Measurements from ENCODE around the gene RELT.

RELT gene

DNA sequence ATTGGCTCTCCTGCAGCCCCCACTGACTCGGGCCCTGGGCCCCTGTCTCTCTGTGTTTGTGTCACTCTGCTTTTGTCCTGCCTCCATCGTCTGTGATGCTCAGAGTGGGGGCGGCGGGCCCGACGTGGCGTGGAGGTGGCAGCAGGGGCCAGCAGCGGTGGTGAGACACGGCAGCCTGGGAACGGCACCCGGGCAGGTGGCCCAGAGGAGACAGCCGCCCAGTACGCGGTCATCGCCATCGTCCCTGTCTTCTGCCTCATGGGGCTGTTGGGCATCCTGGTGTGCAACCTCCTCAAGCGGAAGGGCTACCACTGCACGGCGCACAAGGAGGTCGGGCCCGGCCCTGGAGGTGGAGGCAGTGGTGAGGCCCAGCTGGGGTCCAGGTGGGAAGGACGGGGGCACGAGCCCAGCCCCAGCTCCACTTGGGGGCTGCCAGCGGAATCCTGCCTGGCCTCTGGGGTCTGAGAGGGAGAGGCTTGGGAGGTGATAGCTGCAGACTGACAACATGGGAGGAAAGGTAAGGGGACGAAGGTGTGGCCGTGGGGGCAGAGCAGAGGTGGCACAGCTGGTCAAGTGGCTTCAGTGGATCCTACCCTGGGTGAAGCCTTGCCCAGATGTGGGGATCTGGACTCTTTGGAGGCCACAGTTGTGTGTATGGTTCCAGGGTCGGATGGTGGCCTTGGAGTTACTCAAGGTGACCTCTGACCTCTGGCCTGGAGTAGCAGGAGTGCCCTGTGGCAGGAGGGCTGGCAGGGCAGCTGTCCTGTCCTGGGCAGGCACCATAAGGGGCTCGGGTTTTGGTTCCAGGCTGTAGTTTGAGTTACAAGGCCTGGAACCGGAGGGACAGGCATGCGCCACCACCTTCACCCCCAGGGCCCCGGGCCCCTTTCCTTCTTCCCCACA, 16.2 kb downstream of the RELT start:
- in situ Hi-C loops (cut with HindIII; ENCODE audit: low pct_unique_long_range_greater_than_20kb, low sequenced_read_pairs) = no loop called here
- DNase-seq (ENCODE audit: low read depth in 1 of 2, low spot score in 1 of 2) = no peak
- no peak for TF ChIP-seq JUND (IDR thresholded peaks at IDR 0.05; ENCODE audit: low read depth)

DNA sequence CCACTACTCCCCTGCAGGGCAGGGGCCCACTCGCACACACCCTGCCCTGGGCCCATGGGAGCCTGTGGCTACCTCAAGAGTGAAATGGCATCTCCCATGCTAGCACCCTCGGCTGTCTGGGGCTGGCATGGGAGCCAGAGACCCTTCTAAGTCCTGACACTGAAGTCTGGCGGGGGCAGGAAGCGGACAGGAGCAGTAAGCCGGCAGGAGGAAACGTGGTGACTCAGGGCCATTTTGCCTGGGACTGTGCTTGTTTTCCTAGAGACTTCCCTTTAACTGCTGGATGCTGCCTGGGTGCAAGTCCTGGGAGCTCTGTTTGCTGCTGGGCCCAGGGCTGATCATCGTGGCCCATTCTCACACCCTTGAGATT, 16.8 kb downstream of the RELT start:
- no peak for DNase-seq (ENCODE audit: low read depth in 1 of 2, low spot score in 1 of 2)
- in situ Hi-C loops (cut with HindIII; ENCODE audit: low pct_unique_long_range_greater_than_20kb, low sequenced_read_pairs) = no loop called here
- TF ChIP-seq JUND (IDR thresholded peaks at IDR 0.05; ENCODE audit: low read depth) = no peak

DNA sequence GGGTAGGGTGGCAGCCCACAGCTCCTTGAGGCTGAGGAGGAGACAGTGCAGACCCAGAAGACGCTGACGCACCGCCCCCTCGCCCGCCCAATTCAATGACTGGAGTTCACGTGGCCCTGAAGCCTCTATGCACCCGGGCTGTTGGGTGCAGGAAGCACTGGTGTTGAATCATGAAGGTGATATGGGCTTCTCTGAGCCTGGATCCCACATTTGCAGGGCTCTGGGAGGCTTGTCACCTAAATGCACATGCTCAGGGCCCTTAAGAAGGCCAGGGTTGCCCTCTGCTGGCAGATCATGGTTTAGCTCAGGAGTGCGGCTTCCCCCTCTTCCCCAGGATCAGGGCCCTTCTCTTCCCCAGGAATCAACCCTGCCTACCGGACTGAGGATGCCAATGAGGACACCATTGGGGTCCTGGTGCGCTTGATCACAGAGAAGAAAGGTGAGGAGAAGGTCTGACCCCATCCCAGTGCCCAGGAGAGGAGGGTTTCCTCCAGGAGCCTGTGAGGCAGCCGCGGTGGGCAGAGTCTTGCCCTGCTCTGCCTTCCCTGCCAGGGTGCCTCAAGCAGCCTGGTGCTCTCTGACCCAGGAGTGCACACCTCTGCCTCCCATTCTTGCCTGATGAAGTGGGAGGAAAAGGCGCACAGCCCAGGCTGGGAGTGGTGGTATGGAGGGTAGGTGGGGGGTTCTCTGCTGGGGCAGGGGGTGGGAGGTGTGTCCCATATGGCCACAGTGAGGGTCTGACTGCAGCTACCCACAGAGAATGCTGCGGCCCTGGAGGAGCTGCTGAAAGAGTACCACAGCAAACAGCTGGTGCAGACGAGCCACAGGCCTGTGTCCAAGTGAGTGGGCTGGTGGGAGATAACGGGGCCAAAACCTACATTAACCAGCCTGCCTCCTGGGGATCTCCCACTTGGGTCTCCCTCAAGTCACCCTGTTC, 17.5 kb downstream of the RELT start:
- TF ChIP-seq JUND (IDR thresholded peaks at IDR 0.05; ENCODE audit: low read depth) = no peak
- in situ Hi-C loops (cut with HindIII; ENCODE audit: low pct_unique_long_range_greater_than_20kb, low sequenced_read_pairs) = no loop called here
- peak; percentile 88 to 98 for DNase-seq (ENCODE audit: low read depth in 1 of 2, low spot score in 1 of 2)

DNA sequence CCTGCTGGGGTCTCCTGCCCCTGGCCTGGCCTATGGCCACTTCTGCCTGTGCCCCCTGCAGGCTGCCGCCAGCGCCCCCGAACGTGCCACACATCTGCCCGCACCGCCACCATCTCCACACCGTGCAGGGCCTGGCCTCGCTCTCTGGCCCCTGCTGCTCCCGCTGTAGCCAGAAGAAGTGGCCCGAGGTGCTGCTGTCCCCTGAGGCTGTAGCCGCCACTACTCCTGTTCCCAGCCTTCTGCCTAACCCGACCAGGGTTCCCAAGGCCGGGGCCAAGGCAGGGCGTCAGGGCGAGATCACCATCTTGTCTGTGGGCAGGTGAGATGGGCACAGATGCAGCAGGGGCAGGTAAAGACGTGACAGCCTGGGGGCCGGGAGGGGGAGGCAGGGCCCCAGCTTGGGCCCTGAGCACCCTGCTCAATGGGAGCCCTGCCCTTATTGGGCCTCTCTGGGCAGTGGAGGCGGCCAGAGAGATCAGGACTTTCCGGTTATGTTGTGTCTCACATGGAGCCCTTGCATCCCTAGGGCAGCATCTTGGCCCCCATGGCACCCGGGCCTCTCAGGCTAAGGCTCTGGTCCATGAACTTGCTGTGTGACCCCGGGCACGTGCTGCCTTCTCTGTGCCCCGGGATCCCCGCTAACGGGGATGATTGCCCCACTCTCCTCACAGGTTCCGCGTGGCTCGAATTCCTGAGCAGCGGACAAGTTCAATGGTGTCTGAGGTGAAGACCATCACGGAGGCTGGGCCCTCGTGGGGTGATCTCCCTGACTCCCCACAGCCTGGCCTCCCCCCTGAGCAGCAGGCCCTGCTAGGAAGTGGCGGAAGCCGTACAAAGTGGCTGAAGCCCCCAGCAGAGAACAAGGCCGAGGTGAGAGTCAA, 18.5 kb downstream of the RELT start:
- TF ChIP-seq JUND (IDR thresholded peaks at IDR 0.05; ENCODE audit: low read depth) = no peak
- no peak for DNase-seq (ENCODE audit: low read depth in 1 of 2, low spot score in 1 of 2)
- in situ Hi-C loops (cut with HindIII; ENCODE audit: low pct_unique_long_range_greater_than_20kb, low sequenced_read_pairs) = no loop called here

DNA sequence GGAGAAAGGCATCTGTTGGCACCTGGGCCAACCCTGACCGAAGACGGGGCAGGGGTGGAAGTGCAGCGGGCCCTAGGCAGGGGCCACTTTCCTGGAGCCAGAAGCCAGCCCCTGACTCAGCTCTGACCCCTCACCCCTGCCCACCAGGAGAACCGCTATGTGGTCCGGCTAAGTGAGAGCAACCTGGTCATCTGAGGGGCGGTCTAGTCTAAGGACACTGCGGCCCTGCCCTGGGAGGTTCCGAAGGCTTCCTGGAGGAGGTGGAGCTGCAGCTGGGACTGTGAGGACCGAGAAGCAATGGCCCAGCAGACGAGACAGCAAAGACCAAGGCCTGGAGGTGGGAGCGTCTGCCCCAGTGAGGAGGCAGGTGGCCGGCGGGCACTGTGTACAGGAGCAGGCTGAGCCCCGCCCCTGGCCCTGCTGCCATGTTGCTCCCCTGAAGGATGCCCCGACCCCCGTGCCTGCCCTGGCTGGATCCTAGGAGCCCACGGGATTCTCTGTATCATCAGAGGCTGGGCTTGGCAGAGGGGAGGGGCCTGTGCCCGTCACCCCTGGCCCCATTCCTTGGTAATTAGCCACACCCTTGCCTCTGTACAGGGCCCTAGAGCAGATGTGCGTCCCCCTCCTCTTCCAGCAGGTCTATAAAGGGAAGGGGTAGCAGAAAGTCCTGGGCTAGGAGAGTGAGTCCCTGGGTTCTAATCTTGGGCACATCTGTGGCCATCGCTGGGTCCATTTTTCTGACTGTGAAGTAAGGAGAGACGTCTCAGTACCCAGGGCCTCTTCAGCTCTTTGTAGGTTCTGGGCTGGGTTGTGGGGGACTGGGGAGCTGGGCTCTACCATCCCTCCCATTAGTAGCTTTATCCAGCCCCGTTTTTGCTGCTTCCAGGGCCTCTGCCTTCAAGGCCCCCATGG, 19.4 kb downstream of the RELT start:
- no peak for TF ChIP-seq JUND (IDR thresholded peaks at IDR 0.05; ENCODE audit: low read depth)
- in situ Hi-C loops (cut with HindIII; ENCODE audit: low pct_unique_long_range_greater_than_20kb, low sequenced_read_pairs) = no loop called here
- no peak for DNase-seq (ENCODE audit: low read depth in 1 of 2, low spot score in 1 of 2)

DNA sequence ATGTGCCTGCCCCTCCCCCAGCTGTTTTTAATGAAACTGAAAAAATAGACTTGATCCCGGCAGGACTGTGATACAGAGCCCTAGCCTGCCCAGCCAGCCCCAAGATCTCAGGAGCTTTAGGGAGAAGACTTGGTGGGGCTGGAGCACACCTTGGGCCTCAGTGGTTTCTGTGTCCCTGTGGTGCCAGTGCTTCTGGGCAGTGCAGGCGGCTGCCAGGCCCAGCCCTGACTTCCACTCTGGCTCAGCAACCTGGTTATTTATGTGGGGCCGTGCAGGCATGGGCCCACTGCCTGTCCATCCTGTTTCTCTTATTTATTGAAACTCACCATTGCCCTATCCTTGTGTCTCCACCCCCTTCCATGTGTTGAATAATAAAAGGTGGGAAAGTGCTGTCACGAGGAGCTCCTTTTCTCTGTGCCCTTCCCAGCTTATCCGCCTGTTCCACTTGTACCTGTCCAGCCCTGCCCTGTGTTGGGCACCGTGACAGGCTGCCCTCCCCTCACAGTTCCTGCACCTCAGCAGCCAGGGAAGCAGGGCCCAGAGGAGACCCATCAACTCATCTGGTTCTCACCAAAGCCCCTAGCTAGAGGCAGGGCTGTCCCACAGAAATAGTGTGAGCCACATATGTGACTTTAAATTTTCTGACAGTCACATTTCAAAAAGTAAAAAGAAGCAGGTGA, 20.2 kb downstream of the RELT start:
- no peak for DNase-seq (ENCODE audit: low read depth in 1 of 2, low spot score in 1 of 2)
- in situ Hi-C loops (cut with HindIII; ENCODE audit: low pct_unique_long_range_greater_than_20kb, low sequenced_read_pairs) = no loop called here
- TF ChIP-seq JUND (IDR thresholded peaks at IDR 0.05; ENCODE audit: low read depth) = no peak

DNA sequence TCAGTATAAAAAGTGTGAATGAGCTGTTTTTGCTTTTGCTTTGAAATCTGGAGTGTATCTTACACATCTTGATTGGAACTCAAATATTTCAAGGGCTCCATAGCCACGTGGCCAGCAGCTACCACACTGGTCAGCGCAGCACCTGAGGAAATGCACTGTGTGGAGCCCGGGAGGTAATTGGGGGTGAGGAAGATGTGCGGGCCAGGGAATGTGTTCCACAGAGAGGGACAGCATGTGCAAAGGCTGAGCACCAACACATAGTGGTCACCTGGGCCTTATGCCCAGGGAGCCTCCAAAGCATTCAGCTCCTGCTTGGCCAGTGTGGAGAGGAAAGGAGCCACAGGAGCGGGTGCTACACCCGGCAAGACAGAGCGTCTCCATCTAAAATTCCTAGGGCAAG, 20.8 kb downstream of the RELT start:
- in situ Hi-C loops (cut with HindIII; ENCODE audit: low pct_unique_long_range_greater_than_20kb, low sequenced_read_pairs) = no loop called here

DNA sequence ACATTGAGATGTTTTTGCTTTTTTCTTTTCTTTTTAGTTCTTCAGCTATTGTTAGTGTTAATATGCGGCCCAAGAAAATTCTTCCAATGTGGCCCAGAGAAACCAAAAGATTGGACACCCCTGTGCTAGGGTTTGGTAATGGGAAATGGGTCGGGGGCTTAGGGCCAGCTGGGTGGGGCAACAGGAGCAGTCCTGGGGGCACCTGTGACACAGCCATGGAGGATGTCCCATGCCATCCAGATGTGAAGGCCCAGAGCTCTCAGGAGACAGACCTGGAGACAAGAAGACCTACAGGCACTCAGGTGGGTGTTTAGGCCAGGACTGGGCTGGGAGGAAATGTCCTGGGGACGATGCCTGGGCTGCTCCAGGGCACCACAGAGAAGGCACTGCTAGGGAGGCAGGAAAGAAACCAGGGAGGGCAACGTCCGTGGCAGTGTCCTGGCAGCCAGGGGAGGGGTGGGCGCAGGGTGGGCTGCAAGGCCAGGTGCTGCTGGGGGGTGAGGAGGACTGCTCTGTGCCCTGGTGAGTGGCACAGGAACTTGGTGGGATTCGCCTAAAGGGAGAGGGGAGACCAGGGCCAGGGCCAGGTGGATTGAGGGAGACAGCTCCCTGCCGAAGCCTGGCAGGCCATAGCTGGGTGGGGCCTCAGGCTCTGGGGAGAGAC, 21.4 kb downstream of the RELT start:
- in situ Hi-C loops (cut with HindIII; ENCODE audit: low pct_unique_long_range_greater_than_20kb, low sequenced_read_pairs) = no loop called here

More for the DNA sequence above, 20.8 kb downstream of the RELT start:
- DNase-seq (ENCODE audit: low read depth in 1 of 2, low spot score in 1 of 2) = no peak
- no peak for TF ChIP-seq JUND (IDR thresholded peaks at IDR 0.05; ENCODE audit: low read depth)

DNA sequence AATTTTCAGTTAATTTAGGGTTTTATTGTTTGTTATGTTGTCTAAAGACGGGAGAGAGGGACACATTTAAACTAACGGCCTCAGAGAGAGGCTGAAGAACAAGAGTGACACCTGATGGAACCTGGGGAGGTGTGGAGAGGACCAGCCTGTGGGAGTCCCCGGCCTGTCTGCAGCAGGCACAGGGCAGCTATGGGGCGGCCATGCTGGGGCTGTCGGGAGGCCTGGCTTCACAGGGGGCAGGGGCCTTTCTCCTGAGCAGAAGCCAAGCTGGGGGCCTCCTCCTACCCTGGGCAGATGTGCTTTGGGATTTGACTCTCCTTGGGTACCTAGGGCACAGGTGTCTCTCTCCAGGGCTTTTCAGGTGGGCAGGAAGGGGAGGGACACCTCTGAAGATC, 21.9 kb downstream of the RELT start:
- in situ Hi-C loops (cut with HindIII; ENCODE audit: low pct_unique_long_range_greater_than_20kb, low sequenced_read_pairs) = no loop called here
- TF ChIP-seq JUND (IDR thresholded peaks at IDR 0.05; ENCODE audit: low read depth) = no peak
- no peak for DNase-seq (ENCODE audit: low read depth in 1 of 2, low spot score in 1 of 2)

More for the DNA sequence above, 21.4 kb downstream of the RELT start:
- no peak for DNase-seq (ENCODE audit: low read depth in 1 of 2, low spot score in 1 of 2)
- no peak for TF ChIP-seq JUND (IDR thresholded peaks at IDR 0.05; ENCODE audit: low read depth)

DNA sequence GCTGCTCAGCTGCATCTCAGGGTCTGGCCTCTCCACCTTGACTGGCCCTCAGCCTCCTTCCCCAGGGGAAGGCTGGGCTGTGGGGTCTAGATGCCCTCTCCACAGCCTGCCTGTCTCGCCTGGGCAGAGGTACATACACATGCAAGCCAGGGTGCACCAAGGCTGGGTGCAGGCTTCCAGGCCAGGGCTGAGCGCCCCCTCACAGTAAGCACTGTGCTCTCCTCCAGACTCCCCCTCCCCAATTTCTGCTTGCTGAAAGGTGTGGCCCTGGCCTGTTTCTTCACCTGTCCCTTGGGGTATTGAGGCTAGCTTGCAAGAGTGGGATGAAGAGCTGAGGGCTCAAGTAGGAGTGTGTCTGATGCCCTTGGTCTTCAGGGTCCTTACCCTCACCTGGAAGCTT, 22.5 kb downstream of the RELT start:
- DNase-seq (ENCODE audit: low read depth in 1 of 2, low spot score in 1 of 2) = no peak
- no peak for TF ChIP-seq JUND (IDR thresholded peaks at IDR 0.05; ENCODE audit: low read depth)
- in situ Hi-C loops (cut with HindIII; ENCODE audit: low pct_unique_long_range_greater_than_20kb, low sequenced_read_pairs) = no loop called here
